ENCODE data around the gene KDM3B.
"Not testable (repeated sequence)": the region's sequence is repeated elsewhere in the genome, so short reads cannot be mapped to it uniquely, and the experiment has no call there.

The KDM3B gene, protein sequence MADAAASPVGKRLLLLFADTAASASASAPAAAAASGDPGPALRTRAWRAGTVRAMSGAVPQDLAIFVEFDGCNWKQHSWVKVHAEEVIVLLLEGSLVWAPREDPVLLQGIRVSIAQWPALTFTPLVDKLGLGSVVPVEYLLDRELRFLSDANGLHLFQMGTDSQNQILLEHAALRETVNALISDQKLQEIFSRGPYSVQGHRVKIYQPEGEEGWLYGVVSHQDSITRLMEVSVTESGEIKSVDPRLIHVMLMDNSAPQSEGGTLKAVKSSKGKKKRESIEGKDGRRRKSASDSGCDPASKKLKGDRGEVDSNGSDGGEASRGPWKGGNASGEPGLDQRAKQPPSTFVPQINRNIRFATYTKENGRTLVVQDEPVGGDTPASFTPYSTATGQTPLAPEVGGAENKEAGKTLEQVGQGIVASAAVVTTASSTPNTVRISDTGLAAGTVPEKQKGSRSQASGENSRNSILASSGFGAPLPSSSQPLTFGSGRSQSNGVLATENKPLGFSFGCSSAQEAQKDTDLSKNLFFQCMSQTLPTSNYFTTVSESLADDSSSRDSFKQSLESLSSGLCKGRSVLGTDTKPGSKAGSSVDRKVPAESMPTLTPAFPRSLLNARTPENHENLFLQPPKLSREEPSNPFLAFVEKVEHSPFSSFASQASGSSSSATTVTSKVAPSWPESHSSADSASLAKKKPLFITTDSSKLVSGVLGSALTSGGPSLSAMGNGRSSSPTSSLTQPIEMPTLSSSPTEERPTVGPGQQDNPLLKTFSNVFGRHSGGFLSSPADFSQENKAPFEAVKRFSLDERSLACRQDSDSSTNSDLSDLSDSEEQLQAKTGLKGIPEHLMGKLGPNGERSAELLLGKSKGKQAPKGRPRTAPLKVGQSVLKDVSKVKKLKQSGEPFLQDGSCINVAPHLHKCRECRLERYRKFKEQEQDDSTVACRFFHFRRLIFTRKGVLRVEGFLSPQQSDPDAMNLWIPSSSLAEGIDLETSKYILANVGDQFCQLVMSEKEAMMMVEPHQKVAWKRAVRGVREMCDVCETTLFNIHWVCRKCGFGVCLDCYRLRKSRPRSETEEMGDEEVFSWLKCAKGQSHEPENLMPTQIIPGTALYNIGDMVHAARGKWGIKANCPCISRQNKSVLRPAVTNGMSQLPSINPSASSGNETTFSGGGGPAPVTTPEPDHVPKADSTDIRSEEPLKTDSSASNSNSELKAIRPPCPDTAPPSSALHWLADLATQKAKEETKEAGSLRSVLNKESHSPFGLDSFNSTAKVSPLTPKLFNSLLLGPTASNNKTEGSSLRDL (N-terminal part only)

DNA sequence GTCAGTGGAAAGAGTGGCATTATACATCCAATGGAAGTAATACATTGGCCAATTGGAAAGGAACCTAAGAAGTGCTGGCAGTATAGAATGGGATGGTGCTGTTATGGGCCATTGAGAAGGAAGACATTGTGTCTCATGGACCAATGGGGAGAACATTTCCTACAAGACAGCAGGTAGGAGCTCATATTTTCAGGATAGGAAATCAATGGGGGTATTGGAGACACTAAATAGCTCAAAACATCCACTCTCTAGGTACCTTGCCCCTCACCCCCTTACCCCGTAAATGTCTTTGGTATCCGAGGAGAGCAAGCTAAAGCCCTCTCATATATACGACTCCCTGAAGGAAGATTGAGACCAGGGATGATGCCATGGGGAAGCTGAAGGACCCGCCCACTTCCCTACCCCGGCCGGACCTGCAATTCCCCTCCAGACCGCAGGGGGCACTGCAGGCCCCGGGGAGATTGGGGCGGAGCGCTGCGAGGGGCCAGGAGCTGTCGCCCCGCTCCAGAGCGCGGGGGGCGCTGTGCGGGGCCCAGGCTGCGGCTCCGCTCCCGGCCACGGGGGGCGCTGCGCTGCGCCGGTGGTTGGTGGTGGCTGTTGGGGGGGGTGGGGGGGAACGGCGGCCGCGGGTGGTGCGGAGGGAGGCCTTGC, at the start of gene KDM3B:
Gene KDM3B (plus strand): TSS at position 615 of the 651 bp plus-strand sequence. CDS start 111 bp downstream, outside the sequence.
- DNase-seq = peak; percentile 31

DNA sequence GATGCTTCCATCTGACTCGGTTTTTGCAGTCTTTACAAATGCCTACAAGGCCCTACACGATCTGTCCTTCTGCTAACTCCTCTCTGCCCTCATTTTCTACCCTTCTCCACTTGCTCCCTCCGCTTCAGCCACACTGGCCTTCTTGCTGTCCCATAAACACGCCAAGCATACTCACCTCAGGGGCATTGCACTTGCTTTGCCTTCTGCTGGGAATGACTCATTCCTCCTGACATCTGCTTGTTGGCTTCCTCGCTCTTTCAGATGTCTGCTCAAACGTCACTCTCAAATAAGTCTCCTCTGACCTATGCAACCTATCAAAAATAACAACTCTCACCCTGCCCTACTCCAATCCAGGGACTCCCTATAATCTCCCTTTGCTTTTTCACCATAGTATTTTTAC, 49.1 kb upstream of the KDM3B start:
- DNase-seq = no peak

DNA sequence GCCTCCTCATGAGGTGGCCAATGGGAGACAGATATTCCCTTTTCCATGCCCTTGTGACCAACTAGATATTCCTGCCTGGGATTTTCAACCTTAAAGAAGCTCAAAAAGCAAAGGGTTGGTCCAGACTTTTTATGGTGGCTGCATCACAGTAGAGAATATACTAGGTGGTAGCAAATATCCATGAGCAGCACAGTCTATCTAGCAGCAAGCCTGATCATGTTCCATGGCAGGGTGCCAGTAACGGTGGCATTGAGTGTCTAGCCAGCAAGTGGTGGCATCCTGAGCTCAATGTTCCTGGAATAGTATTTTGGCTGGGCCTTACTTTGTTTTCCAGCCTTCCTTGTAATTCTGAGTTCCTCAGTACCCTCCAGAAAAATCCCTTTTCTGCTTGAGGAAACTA, 46.7 kb upstream of the KDM3B start:
- peak; percentile 23 for DNase-seq

DNA sequence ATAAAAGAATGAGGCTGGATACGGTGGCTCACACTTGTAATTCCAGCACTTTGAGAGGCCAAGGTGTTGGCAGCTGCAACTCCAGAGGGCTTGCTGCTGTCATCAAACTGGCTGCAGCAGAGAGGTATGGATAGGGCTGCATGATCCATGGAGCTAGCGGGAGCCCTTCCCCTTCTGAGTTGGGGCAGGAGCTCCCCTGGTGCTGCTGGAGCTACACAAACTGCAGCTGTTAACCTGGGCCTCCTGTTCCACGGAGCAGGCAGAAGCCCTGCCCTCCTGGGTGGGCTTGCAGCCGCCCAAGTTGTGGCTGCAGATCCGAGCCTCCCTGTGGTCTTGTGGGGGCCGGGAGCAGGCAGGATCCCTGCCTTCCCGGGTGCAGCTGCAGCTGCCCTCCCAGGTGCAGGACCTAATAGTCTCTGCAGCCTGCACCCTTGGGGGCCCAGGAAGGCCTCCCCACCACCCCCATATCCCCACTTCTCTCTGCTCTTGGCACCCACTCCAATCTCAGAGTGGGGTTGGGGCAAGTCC, 36.7 kb upstream of the KDM3B start:
- DNase-seq = no peak

DNA sequence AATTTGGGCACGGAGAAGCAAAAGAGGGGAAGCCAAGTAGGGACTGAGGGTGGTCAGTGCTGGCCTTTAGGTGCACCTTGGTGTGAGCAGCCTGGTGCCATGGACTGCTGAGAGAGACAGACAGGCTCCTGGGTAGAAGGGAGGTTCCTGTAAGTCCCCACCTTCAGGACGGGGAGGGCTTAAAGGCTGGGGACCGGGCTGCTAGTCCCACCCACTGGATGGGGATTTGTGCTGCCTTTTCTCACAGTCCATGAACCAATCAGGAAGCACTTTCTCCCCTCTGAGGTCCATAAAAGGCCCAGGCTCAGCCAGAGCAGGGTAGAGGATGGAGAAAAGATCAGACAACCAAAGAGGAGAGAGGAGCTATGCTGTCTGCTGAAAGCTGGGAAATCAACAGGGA, 36.1 kb upstream of the KDM3B start:
- no peak for DNase-seq

DNA sequence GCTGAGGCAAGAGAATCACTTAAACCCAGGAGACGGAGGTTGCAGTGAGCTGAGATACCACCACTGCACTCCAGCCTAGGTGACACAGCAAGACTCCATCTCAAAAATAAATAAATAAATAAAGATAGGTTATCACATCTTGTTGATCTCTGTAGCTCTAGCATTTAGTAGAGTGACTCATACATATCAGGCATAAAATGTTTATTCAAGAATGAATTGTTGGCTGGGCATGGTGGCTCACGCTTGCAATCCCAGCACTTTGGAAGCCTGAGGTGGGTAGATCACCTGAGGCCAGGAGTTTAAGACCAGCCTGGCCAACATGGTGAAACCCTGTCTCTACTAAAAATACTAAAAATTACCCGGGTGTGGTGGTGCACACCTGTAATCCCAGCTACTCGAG, 34.3 kb upstream of the KDM3B start:
- not testable (repeated sequence) for DNase-seq

DNA sequence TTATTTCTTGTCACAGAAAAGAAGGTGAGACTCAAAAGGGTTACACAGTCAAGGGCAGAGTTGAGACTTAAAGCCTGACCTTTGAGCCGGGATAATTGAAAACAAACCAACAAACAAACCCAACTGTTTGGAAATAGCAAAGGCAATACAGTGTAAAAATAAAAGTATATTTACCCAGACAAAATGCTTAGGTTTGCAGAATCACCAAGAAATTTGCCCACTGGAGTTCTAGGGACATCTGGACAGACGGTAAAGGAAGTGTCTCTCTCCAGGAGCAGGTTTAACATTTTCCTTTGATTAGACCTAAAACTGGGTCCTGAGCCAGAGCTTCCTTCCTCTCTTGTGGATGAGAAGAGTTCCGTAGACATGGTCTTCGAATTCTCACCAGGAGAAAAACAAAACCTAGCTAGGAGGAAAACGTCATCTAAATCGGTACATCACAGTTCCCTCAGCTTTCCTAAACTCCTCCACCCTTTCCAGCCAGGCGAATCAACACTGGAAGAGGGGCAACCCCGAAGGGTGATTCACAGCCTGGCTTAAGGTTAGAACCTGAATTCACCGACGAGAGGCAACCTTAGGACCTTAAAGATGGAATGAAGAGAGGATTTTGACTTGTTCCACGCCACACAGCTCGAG, 21.6 kb upstream of the KDM3B start:
- no peak for DNase-seq

DNA sequence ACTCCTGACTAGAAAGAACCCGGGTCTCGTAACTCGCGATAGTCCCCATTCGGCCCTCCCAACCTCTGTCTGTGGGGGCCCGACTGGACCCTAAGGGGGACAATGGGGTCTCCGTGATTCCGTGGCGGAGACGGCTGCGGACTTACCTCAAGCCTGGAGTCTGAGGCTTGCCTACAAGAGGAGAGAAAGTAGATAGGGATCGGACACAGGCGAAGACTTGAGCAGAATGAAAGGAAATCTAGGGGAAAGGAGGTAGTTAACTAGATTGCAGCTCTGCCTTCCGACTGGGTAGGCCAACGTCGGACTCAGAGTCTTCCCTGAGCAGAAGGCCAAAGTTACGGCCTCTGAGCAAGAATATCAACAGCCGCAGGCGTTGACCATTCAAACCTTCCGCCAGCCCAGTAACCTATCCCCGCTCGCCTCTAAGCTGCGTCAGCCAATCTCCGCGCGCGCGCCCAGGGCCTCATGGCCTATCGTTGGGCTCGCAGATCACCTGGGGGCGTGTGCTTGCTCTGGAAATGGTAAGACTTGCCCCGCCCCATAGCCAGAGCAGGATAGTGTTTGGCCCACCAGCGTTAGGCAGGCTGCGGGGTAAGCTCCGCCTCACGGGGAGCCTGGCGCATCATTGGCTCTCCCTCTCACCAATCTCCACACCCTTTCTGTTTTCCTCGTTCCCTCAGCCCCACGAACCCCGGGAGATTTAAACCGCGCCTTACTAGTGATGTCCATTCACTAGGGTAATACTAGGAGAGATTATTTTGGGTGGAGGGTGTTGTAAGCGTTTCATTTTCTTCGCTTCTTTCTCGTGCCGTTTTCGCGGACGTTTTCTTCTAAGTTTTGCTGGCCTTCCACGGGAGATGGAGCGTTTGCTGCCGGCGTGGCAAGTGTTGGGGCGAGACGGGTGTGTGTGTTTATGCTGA, 20.8 kb upstream of the KDM3B start, which contains the start of gene CDC25C:
Gene CDC25C (minus strand): TSS at position 356 of the 920 bp plus-strand sequence. CDS start 624 bp downstream, outside the sequence.
- DNase-seq = peak; percentile 95

DNA sequence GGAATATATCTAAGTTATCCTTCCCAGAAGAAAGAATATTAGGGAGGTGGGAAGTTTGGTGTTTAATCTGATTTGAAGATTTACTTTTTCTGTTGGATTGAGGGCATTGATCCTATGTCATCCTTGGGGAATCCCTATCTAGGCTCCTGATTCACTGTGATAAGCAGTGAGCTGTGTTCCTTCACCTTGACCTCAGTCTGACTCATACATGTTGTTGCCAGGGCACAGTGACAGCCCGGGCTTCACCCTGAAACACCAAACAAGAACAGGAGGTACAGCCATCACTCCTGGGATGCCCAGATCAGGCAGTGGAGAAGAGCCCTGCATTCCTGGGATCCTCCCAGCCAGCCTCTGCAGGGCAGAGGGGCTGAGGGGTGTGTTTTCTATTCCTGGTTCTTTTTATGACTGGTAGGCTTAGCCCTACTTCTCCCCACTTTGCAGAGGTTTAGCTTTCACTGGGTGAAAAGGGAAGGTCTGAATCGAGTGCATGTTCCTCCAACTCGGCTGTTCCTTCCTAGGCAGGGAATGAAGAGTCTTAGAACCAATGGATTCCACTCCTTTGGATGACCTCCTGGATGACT, 17.5 kb upstream of the KDM3B start:
- DNase-seq = no peak

DNA sequence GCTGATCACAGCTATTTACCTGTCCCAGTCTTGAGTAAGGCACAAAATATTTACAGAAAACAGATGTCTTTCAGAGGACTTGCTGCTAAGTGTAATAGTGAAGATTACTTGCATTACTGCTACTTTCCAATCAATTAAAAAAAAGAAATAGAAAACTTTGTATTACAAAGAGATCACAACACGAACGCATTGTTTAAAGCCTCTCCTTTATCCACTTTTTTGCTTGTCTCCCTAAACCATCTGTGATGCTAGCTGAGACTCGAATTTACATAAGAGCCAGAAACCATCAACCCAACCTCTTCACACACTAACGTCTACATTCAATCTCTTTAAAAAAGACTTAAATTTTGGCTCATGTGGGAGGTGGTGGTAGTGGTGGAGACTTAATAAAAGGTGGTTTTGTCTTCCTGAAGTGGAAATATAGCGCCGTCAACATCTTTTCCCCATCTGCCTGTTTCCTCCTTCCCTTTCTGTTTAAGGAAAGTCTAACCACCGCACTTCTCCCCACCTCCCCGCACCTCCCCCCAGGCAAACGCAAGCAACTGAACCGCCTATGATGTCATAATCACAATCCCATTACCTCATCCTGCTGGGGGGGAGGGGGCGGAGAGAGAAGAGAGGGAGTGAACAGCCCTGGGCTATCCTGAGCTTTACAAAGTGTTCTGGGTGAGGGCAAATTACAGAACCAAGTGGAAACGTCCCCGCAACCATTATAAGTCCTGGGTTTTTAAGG, 15.4 kb upstream of the KDM3B start:
- no peak for DNase-seq

DNA sequence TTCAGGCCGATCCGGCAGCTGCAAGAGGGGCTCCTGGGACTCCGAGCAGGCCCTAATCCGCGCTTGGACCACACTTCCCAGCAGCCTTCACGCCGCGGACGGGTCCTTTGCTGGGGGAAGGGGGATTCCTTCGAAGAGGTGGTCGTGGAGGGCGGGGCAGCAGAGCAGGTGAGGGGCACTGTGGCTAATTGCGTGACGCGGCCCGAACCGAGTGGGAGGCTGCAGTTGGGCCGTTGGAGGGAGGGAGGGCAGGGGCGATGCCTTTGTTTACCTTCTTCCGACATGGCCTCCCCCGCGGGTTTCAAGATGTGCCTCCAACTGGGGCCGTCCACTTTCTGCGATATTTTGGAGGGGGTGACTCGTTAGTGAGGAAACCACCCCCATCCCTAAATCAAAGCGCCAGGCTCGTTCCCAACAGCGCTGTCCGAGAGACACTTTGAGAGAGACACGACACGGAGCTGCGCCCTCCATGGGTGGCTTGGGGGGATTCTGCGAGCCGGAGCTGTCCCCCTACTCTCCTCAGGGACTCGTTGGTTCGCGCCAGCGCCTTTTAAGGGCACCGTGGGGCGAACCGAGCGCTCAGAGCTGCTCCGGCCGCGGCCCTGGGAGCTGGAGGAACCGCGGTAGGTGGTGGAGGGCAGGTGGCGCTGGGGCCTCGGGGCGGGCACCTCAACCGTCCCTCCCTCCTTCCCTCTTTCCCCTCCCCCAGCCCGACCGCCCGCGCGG, 14.6 kb upstream of the KDM3B start, which contains the start of gene FAM53C:
Gene FAM53C (plus strand): TSS at position 582 of the 726 bp plus-strand sequence. CDS start 3,070 bp downstream, outside the sequence.
- peak; percentile 82 for DNase-seq

DNA sequence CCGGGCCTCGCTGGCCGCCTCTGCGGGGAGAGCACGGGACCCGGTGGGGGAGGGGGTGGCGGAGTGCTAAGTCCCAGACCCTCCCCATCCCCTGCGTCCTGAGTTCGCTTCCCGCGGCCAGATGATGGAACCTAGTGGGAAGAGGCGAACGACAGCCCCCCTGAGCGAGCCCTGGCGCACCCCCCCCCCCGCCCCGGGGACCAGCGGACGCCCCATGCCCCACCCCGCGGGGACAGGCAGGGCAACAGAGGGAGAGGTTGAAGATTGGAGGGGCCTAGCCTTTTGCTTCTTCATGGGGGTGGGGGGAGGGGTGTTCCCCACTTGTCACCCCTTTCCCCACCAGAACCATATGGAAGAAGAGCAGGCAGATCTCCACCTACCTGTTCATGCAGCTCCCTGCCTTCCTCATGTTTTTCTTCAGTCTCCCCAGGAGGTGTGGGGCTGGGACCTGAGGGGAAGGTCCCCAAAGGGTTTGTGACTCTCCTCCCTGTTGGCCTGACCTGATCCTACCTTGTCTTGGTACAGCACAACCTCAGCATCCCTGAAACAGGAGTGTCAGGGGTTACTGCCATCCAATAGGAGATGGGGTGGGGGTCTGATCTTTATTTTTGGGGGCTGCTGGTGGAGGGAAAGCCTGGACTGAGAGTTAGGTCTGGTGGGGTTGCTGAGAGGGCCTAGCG, 13.9 kb upstream of the KDM3B start:
- DNase-seq = no peak

DNA sequence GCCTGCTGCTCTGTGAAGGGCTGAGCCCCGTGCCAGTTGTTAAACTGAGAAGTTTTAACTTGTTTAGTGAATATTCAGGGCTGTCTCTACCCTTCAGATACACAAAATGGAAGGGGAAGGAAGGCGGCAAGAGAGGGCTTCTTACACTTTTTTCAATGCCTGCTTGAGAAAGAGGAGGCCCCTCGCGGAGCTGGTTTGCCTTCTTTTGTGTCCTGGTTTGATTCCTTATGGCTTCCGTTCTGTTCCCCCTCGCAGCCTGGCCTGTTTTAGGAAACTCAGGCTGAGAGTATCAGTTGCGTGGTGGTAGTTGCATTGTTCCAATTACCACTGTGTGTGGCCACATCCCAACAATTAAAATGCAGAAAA, 13.4 kb upstream of the KDM3B start:
- no peak for DNase-seq

DNA sequence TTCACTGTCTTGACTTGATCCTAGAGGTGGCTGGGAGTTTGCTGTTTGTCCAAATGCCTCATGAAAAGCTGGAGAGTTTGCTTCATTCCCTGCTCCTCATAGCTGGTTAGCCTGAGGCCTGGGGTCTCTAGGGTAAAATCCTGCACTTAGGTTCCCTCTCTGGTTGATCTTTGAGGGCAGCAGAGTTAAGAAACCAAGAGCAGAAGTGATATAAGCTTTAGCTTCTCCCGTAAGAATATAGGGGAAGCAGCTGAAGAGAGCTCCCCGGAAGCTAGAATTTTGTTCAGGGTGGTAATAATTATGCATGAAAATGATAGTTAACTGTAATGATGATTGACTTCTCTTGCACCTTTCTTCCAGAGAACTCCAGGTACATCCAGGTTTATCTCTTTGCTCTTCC, 13.0 kb upstream of the KDM3B start:
- no peak for DNase-seq

DNA sequence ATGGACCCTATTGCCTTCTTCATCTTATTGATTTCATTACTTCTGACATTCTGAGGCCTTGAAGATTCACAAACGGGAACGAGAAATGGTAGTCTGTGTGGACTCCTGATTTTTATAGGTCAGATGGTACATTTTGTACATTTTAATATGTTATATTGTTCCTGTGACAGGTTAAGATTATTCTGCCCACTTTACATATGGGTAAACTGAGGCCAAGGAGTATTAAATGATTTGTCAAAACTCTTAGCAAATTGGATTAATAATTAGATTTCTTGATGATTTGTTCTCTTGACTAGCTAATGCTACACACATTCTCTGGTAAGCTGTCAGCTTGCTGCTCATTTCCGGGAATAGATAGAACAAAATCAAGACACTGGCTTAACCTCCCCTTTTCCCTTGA, 12.5 kb upstream of the KDM3B start:
- DNase-seq = no peak

DNA sequence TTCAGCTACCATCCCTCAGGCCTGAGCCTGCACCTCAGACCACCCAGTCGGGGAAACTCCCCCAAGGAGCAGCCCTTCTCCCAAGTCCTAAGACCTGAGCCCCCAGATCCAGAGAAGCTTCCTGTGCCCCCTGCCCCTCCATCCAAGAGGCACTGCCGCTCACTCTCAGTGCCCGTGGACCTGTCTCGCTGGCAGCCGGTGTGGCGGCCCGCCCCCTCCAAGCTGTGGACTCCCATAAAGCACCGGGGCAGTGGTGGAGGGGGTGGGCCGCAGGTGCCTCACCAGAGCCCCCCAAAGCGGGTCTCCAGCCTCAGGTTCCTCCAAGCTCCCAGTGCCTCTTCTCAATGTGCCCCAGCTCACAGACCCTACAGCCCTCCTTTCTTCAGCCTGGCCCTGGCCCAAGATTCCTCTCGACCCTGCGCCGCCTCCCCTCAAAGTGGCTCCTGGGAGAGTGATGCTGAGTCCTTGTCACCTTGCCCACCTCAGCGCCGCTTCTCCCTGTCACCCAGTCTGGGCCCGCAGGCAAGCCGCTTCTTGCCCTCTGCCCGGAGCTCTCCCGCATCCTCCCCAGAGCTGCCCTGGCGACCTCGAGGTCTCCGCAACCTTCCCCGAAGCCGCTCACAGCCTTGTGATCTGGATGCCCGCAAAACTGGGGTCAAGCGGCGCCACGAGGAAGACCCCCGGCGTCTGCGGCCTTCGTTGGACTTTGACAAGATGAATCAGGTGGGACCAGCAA, 7.4 kb upstream of the KDM3B start:
- no peak for DNase-seq

DNA sequence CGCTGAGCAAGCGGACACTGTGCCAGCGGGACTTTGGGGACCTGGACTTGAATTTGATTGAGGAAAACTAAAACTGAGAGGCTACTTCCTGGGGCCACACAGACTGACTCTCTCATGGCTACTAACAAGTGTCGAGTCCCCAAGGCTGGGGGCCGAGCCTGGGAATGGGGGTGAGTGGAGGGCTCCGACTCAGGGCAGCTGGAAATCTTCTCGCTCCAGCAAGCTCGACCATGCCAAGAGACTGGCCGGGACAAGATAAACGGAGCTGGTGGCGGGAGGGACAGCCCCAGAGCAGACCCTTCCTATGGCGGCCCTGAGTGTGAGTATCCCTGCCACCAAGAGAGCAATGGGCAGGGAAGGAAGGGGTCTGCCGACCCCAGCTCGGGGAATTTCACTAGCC, 5.6 kb upstream of the KDM3B start:
- no peak for DNase-seq

Data from NCI-H1436 treated with DMSO at 0.1 percent for 48 hours (cell line).